ENCODE results near the gene FUT7. TPM values are rescaled to one million over a fixed set of nuclear protein-coding genes. Genes with fewer than 3 reads are reported as not detected.

FUT7 gene
- total and polyA plus RNA-seq, 9 of the 15 experiments (the other 6 are each of a cell fraction or from before 2014, with no cell fraction given) = not detected

DNA sequence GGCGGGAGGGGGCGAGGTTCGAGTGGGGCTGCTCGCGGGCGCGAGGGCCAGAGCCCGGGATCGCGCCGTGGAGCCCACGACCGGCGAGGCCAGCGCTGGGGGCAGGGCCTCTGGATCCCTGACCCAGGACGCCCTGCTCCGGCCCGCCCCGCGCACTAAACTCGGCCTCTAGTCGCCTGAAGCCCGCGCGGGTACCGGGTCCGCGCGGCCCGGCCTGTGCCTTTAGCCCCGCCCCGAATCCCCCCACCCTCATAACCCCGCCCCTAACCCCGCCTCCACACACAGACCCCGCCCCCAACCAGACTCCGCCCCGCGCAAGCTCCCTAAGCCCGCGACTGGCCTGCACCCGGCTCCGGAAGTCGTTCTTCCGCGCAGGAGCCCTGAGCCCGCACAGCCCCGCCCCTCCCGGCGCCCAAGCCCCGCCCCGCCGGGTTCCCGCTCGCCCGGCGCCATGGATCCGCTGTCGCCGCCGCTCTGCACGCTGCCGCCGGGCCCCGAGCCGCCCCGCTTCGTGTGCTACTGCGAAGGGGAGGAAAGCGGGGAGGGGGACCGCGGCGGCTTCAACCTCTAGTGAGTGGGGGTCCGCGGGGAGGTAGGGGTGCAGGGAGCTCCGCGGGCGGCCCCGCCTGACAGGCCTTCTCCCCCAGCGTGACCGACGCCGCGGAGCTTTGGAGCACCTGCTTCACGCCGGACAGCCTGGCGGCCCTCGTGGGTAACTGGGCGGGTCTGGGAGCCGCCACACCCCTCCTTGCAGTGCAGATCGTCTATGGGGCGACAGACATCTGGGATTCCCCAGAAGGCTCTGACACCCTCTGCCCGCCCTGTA is 39.7 kb downstream of the FUT7 start, which contains the start of gene PAXX (continued):
- no peak for TF ChIP-seq ZBTB40 (IDR thresholded peaks at IDR 0.05)
- no peak for TF ChIP-seq ZBTB40 (CRISPR knock-in tag; IDR thresholded peaks at IDR 0.05)
- TF ChIP-seq PRDM10 (IDR thresholded peaks at IDR 0.05; ENCODE audit: partially characterized antibody) = no peak
- TF ChIP-seq ZNF263 (CRISPR knock-in tag; IDR thresholded peaks at IDR 0.05; ENCODE audit: borderline replicate concordance) = no peak
- no peak for TF ChIP-seq FOXK1 (CRISPR knock-in tag; IDR thresholded peaks at IDR 0.05; ENCODE audit: borderline replicate concordance)
- no peak for TF ChIP-seq HBP1 (CRISPR knock-in tag; IDR thresholded peaks at IDR 0.05)
- TF ChIP-seq ZFP91 (CRISPR knock-in tag; IDR thresholded peaks at IDR 0.05) = no peak
- TF ChIP-seq LARP7 (IDR thresholded peaks at IDR 0.05) = no peak
- no peak for TF ChIP-seq MEF2D (tag; conservative IDR thresholded peaks at IDR 0.05; ENCODE audit: low read depth)
- no peak for TF ChIP-seq MCM7 (IDR thresholded peaks at IDR 0.05)
- TF ChIP-seq SREBF2 (CRISPR knock-in tag; IDR thresholded peaks at IDR 0.05) = no peak
